T-helper 1 cell (primary cell): ENCODE measurements around the gene AP1S2.

Experiments
- DNase-seq, 5 donors: peaks; one replicate each; pipeline ENCODE4 v3.0.0-alpha.2; 2012 to 2020

The AP1S2 gene

DNA sequence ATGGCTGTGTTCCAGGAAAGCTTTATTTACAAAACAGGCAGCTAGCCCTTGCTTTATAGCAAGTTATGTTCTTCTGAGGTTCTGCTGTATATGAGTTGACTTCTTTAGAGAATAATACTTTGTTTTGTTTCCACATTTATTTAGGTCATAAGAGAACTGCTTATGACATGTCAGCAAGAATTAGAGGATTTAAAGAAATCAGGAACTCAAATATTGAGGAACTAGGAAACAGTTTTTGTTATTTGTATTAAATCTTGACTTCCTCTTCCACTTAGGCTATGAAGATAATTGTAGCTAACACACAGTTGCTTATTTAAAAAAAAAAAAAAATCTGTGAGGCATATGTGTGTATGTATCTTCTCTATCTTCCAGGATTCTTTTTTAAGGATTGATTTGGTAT lies 50.0 kb downstream of the AP1S2 start:
- DNase-seq = no peak

DNA sequence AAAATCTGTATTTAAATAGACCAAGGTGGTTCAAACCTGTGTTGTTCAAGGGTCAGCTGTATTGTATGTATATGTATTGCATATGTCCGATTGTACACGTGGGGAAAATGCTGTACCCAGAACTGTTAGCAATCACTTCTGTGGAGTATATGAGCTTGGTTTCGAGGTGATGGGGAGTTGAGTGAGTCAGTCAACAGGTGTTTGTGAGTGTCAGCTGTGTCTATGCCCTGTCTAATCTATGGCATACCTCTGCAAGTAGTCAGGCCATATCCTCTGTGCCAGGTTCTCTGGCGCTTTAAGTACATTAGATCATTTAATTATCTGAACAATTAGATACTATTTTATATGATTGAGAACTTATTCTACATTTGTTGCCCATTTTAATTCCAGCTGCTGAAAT lies 56.9 kb downstream of the AP1S2 start:
- DNase-seq = no peak

DNA sequence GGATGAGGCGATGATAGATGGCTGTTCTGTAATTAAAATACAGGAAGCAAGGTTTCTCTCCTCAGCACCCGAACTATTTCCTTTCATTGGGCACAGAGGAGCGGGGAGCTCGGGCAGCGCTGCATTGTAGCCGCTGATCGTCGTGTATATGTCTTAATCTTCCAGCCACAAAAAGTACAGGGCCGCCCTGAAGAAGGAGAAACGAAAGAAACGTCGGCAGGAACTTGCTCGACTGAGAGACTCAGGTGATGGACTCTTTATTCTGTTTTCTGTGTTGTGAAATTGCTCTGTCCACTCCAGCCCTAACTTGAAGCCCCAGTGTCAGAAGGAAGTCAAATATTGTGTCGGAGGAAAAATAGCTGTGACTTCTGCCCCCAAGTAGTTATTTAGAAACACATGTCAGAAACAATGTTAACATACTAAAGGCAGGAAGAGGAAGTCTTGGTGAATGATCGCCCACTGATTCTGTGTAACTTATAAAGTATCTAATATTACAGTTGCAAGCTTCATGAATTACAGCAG lies 63.8 kb downstream of the AP1S2 start:
- no peak for DNase-seq

DNA sequence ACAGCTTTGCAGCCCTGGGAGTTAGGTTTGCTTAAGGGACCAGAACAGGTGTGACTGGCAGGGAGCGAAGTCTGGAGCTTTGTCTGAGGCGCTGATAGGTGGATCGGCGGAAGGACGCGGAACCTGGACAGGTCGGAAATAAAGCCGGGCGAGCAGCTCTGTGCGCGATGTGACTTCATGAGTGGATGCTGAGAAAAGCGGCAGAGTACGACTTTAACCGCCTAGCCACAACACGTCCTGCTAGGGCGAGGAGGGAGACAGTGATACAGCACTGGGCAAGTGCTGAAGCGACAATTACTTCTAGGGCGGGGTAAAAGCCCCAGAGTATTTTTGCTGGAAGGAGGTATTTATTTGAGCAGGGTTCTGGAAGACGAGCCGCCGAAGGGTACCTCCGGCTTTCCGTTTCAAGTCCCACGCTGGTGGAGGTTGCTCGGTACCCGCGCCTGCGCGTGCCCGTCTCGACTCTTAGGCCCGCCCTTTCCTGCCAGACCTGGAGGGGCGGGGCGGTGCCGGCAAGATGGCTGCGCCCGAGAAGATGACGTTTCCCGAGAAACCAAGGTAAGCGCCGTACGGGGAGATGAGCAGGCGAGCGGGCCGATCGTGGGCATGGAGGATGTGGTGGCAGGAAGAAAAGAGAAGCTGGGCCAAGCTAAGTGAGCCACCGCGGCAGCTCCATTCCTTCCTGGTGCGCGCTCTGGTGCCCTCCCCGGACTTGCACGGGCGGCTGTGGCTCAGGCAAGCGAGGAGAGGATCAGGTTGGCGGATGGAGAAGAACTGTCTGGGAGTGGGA lies 64.4 kb downstream of the AP1S2 start, which contains the start of gene ZRSR2:
Gene ZRSR2, plus strand, starts transcription at position 506 of the 790 bp plus-strand sequence. Its CDS starts 12 bp downstream, at position 518.
- peak; percentile 75 to 94 (median 78) for DNase-seq

DNA sequence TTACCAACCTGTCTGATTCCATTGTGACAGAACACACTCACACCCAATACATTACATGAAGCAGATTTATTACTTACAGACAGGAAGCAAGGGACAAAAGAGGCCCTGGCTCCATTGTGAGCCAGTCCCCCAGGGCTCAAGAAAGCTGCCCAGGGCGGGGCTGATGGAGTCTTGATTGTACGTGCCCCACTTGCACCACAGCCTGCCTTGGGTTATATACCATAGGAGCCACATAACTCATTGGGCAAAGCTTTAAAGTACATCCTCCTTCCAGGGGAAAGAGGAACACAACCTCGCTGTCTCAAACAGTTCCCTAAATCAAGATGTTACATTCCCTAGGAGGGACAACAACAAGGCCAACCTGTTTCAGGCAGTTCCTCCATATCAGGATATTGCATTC lies 67.7 kb downstream of the AP1S2 start:
- no peak for DNase-seq

DNA sequence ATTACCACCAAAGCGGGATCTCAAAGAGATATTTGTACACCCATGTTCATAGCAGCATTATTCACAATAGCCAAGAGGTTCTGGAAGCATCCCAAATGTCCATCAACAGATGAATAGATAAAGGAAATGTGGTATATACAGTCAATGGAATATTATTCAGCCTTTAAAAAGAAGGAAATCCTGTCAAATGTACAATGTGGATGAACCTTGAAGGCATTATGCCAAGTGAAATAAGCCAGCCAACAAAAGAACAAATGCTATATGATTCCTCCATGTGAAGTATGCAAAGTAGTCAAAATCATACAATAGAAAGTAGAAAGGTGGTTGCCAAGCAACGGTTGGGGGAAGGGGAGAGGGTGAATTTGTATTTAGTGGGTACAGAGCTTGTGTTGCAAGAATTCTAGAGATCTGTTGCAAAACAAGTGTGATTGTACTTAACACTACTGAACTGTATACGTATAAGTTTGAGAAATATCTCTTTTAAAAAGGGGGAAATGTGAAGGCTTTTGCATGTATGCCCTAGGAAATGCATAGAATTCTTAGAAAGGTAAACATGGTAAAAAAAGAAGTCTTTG lies 69.3 kb downstream of the AP1S2 start:
- no peak for DNase-seq

DNA sequence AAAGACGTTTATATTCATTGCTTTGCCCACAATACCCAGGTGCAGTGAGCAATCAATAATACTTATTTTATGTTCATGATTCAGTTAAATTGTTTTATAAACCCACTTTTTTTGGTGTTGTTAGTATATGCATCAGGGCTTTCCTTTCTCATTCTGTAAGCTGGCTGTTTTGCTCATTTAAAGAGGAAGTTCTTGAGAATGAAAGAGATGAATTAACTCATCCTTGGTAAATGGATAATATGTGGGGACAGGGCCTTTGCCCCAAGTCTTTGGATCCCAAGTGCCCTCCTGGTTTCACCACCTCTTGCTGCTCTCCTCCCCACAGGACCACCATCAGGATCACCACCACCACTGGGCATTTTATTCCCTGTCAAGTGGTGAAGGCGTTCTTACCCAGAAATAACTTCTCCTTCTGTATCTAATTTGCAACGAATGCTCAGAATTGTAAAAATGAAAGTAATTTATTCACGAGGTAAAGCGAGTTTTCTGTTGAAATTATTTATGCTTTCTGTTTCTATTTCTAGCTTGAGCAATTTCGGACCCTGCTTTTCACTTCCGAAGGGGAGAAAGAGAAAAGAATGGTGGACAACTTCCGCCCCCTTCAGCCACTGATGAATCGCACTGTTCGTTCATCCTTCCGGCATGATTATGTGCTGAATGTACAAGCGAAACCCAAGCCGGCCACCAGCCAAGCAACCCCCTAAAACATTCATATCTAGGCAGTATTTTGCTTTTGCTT lies 72.5 kb downstream of the AP1S2 start:
- peak in 2 of 5 donors; percentile 2 to 63 for DNase-seq
